HG03354 (cell line): ENCODE data around the gene PLK1.

Source experiments
- ATAC-seq: cut with Tn5 transposase; IDR thresholded peaks from one replicate; pipeline ENCODE4 v1.9.1; 2021; ENCODE audit warnings: mild to moderate bottlenecking; ENCODE audit not compliant: unreplicated experiment, poor library complexity, severe bottlenecking

Gene PLK1

GRCh38 chr16:23676924-23677480, 1.7 kb upstream of the PLK1 start:
- ATAC-seq, result no peak

DNA sequence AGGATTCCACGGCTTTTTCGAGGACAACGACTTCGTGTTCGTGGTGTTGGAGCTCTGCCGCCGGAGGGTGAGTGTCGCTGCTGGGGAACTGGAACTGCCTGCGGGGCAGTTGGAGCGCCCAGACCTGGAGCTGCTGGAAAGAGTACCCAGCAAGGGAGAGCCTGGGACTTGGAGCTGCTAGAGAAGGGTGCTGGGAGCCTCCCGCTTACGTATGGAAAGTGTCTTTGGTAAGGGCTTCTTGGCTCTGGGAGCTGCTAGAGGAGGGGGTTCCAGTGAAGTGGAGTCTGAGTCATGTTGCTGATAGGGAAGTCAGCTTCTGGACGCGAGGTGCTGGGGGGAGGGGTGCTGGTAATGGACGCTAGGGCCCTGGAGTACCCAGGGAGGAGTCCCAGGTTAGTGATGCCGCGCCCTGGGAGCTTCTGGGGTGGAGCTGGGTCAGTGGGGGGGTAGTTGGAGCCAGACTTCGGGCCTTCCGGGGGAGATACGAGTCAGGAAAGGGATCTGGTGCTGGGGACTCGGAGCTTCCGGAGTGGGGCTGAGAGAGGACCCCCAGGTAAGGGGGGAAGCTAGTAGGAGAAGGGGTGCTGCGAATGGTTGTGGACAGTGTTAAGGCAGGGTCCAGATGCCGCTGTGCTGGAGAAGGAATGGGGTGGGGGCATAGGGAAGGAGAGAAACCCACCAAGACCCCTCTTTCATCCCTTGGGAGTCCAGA, 741 bp downstream of the PLK1 start:
- no peak for ATAC-seq

DNA sequence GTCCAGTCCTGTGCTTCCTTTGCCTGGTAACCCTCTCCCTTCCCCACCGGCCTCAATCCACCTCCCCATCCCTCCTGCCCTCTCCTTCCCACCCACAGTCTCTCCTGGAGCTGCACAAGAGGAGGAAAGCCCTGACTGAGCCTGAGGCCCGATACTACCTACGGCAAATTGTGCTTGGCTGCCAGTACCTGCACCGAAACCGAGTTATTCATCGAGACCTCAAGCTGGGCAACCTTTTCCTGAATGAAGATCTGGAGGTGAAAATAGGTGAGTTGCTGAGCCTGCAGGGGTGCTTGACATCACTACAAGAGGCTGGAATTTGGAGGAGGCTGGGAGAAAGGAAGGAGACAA, 1.3 kb downstream of the PLK1 start:
- ATAC-seq, result no peak

DNA sequence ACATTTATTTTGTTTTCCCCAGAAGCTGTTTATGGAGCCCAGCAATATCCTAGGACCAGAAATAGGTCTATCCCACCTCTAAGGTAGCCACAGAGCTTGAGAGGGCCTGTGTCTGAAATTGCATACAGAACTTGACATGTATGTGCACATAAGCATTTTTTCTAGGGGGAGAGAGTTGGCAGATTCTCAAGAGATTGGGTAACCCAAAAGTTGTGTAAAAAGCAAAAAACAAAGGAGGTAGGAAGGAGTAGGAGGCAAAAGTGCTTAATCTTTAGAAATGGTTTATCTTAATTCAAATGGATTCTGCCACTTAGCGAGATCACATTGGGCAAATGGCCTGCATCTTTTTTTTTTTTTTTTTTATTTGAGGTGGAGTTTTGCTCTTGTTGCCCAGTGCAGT, 3.5 kb downstream of the PLK1 start:
- ATAC-seq, result no peak

- ATAC-seq, result no peak
Observed at GRCh38 chr16:23683487-23683886, 4.8 kb downstream of the PLK1 start.

GRCh38 chr16:23687034-23687808, 8.5 kb downstream of the PLK1 start:
- no peak for ATAC-seq

- no peak for ATAC-seq
Observed at GRCh38 chr16:23689442-23690187, 10.9 kb downstream of the PLK1 start.

GRCh38 chr16:23690771-23691482, 12.2 kb downstream of the PLK1 start:
- ATAC-seq, result no peak

- ATAC-seq, result no peak
Observed at GRCh38 chr16:23691483-23692189, 12.9 kb downstream of the PLK1 start.

DNA sequence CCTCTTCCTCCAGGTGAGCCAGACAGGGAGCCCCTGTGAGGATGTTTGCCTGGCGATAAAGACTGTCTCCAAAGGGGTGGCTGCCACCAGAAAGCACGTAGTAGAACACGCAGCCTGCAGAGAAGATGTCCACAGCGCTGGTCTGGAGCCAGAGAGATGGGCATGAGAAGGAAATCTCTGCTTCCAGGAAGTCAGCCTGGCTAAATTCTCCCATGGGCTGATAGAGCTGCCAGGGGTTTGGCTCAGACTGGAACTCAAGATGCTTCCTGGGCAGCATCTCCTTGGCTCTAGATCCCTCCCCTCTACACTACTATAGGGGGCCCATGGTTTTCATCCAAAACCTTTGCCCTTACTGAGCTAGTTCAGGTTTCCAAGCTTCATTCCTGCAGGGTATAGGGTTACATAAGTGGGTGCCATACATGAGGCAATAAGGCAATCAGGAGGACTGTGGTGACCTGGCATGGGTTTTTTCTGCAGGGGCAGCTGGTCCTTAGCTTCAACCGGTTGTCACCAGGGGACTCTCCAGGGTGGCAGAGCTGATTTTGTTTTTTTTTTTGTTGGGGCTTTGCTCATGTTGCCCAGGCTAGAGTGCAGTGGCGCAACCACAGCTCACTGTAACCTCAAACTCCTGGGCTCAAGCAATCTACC, 13.6 kb downstream of the PLK1 start:
- ATAC-seq, result no peak

DNA sequence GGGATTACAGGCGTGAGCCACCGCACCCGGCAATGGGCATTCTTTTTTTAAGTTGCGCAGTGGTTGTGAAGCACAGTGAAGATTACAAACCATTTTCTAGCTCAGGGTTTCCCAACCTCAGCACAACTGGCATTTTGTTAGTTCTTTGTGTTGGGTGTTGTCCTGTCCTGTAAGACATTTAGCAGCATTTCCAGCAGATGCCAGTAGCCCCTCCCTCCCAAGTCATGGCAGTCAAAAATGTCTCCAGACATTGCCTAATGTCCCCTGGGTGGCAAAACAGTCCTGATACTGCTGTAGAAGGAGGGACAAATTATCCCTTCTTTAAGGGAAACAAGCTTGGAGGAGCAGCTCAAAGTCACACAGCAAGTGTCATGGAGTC, 15.6 kb downstream of the PLK1 start:
- no peak for ATAC-seq

- no peak for ATAC-seq
Observed at GRCh38 chr16:23694644-23695373, 16.1 kb downstream of the PLK1 start.

DNA sequence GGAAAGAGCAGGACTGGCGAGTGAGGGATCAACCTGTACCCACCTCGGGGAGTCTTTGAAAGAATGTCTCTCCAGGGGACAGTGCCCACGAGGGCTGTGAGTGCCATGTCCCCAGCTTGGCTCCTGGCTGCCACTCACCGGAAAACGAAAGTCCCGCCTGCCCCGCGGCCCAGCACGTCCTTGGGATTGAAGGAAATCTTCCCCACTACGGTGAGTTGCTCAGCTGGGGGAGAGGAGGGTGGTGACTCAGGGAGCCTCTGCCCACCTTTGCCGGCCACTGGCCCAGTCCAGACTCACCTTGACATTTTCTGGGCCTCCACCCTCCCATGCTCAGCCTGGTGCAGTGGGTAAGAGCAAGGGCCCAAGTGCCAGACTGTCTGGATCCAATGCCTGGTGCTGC, 17.1 kb downstream of the PLK1 start:
- ATAC-seq, result no peak

DNA sequence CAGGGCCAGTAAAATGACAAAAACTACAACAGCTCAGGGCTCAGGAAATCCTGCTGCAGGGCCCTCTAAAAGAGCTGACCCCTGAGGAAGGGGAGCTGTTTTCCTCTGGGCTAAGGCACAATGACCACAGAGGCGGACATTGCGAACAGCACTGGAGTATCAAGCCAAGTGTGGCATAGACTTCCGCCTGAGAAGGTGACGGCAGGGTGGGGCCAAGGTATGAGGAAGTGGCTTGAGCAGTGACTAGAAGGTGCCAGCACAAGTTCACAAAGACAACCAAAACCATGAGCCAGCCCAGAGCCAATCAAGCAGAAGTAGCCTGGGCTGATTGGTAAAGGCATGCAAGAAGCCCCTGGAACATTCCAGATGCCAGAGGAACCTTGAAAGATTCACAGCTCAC, 20.4 kb downstream of the PLK1 start:
- ATAC-seq, result no peak

DNA sequence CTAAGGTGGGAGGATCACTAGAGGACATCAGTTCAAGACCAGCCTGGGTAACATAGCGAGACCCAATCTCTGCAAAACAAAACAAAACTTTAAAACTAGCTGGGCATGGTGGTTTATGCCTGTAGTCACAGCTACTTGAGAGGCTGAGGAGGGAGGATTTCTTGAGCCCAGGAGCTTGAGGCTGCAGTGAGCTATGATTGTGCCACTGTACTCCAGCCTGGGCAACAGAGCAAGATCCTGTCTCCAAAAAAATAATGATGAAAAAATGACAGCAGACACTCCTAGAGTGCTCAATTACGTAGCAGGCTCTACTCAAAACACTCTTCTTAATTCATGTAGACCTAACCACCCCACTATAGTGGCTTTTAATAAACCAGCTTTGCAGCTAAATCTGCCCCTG, 21.4 kb downstream of the PLK1 start:
- ATAC-seq, result no peak

DNA sequence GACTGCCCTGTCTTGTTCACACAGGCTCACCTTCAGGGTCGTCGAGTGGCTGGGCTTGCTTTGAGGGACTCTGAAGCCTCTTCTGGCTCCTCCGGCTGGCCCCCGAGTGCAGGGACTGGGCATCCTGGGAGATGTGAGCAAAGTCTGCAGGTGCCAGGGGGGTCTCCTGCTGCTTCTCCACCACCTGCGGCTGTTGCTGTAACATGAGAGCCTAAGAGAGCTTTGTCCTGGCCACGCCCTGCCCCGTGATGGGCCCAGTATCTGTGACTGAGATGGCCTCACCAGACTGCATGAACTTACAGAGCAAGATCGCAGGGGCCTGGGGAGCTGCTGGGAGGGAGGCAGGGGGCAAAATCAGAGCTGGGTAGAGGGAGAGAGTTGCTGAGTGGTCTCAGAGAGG, 21.8 kb downstream of the PLK1 start:
- ATAC-seq, result no peak

GRCh38 chr16:23701045-23701444, 22.4 kb downstream of the PLK1 start:
- no peak for ATAC-seq

DNA sequence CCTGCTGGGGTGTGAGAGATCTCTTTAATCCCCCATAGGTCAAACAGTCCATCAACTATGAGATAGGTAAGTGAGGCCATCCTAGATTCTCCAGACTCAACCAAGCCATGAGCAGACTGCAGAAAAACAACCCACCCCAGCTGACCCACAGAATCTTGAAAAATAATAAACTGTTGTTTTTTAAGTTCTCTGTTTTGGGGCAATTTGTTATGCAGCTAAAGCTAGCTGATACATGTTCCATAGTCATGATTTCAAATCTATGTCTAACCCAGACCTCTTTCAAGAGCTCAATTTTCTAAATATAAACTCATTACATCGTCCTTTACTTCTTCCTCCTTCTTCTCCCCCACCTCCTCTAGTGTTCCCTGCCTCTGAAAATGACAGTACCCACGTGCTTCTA, 24.3 kb downstream of the PLK1 start:
- ATAC-seq, result no peak
